ENCODE measurements around the gene SPX. TPM values are rescaled to one million over a fixed set of nuclear protein-coding genes. Genes with fewer than 3 reads are reported as not detected.

SPX gene
- total RNA-seq, 4 donors from 2014 or later: 0.15 to 1.2 (median 0.67) TPM

DNA sequence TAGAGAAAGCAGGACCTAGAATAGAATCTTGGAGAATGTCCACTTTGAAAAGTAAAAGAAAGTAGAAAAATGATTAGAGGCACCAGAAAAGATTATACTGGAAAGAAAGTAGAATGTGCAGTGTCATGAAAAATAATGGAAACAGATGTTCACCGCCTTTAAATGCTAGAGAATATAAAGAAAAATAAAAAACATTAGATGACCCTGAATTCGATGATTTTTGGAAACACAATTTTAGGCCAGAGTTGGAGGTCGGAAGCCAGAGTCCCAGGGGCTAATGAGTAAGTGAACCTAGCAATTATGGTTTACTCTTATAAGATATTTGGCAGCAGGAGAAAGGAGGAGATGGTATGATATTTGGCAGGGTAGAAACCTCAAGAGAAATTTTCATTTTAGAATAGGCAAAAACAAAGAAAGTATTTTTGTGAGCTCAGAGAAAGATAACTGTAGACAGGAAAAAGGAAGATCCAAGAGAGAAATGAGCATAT is 40.9 kb downstream of the SPX start:
- Histone ChIP-seq H3K27me3 (no peaks in the 10 kb centered on the region), H3K9me3 (no peaks in the 10 kb centered on the region), H3K4me1 (no peaks in the 10 kb centered on the region), H3K36me3 (no peaks in the 10 kb centered on the region), H3K4me3 (no peak overlapping the region), H3K27ac (no peak overlapping the region)
- TF ChIP-seq, protein P1, sequence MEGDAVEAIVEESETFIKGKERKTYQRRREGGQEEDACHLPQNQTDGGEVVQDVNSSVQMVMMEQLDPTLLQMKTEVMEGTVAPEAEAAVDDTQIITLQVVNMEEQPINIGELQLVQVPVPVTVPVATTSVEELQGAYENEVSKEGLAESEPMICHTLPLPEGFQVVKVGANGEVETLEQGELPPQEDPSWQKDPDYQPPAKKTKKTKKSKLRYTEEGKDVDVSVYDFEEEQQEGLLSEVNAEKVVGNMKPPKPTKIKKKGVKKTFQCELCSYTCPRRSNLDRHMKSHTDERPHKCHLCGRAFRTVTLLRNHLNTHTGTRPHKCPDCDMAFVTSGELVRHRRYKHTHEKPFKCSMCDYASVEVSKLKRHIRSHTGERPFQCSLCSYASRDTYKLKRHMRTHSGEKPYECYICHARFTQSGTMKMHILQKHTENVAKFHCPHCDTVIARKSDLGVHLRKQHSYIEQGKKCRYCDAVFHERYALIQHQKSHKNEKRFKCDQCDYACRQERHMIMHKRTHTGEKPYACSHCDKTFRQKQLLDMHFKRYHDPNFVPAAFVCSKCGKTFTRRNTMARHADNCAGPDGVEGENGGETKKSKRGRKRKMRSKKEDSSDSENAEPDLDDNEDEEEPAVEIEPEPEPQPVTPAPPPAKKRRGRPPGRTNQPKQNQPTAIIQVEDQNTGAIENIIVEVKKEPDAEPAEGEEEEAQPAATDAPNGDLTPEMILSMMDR (IDR thresholded peaks at IDR 0.05): no peak
- TF ChIP-seq EP300 (IDR thresholded peaks at IDR 0.05) (no peak), POLR2AphosphoS5 (IDR thresholded peaks at IDR 0.05) (no peak), POLR2A (IDR thresholded peaks at IDR 0.05) (no peak)
- WGBS, 2 donors (ENCODE audit: low coverage in 1 of 2): 81% methylated on average over 3 of the region's 3 CpGs; no CpG with 5 or more reads in 1 of the 2 donors
- no peak for ATAC-seq

DNA sequence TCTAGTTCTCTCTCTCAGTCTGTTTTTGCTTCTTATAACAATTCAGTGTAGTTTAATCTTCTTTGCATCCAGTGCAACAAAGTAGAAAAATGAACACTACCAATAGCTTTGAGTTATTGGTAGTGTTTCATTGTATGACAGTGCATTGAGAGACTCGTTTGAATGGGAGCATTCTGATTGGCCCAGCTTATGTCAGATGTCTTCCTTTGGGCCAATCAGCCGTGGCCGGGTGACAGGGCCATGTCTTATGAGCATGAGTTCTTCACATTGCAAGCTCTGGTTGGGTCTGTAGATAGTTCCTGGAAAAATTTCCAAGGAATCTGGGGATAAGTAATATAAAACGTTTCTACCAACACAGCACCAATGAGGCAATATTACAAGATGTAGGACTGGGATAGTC is 42.0 kb downstream of the SPX start:
- H3K27me3 ChIP-seq: no peaks in the 10 kb centered on the region
- no peak for ATAC-seq
- no peak overlapping the region for H3K27ac ChIP-seq
- no peaks in the 10 kb centered on the region for H3K9me3 ChIP-seq
- no peak for TF ChIP-seq POLR2AphosphoS5 (IDR thresholded peaks at IDR 0.05)
- TF ChIP-seq, protein P1 (IDR thresholded peaks at IDR 0.05): no peak
- no peak for TF ChIP-seq EP300 (IDR thresholded peaks at IDR 0.05)
- no peak for TF ChIP-seq POLR2A (IDR thresholded peaks at IDR 0.05)
- H3K36me3 ChIP-seq: no peaks in the 10 kb centered on the region
- no peaks in the 10 kb centered on the region for H3K4me1 ChIP-seq
- H3K4me3 ChIP-seq: no peak overlapping the region
- 97 to 100% methylated on average over 4 of the region's 4 CpGs for WGBS, 2 donors (ENCODE audit: low coverage in 1 of 2)

DNA sequence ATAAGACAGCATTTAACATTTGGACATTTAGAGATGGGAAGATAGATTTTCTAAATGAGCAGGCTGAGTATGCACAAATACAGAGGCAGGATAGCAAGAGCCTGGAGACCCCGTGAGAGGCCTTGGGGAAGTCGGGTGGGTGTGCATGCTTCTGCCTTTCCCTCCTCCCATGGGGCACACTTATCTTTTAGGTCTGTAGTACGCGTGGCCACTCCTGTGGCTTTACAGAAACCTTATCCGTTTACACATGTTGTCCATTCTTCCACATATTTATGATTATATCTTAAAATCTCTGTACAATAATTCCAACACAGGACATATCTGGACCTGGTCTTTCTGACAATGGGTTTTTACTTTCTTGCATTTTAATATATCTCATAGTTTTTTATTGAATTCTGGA is 45.0 kb downstream of the SPX start:
- TF ChIP-seq, protein P1 (IDR thresholded peaks at IDR 0.05): no peak
- TF ChIP-seq POLR2AphosphoS5 (IDR thresholded peaks at IDR 0.05) (no peak), EP300 (IDR thresholded peaks at IDR 0.05) (no peak), POLR2A (IDR thresholded peaks at IDR 0.05) (no peak)
- no peaks in the 10 kb centered on the region for H3K4me1 ChIP-seq
- ATAC-seq: no peak
- H3K27ac ChIP-seq: no peak overlapping the region
- H3K9me3 ChIP-seq: no peaks in the 10 kb centered on the region
- no peak overlapping the region for H3K4me3 ChIP-seq
- H3K36me3 ChIP-seq: no peaks in the 10 kb centered on the region
- H3K27me3 ChIP-seq: no peaks in the 10 kb centered on the region
- WGBS, 2 donors (ENCODE audit: low coverage in 1 of 2): 71 to 96% methylated on average over 5 of the region's 5 CpGs

DNA sequence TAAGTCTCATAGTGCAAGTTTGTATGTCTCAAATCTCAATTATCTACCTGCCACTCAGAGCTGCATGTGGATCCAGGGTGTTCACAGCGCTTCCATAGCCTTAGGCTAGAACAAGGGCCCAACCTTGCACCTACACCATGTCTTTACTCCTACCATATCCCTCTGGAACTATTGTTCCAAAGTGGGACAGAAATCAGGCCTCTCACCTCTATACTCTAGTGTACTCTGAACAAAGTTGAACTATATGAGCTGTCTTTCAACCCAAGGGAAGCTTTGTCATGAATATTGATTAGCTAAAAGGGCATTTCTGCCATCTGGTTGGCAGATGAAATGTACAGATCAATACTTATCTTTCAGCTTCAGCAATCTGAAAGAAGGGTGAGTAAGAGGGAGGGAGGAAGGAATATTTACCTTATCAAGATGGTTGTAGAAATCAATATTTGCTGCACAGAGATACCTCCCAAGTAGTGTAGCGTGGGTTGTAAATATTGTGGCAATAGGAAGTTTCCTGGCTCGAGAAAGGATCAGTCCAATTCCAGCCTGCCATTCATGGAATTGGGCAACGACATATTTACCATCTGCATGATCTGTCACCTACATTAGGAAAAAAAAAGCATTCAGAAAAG is 47.8 kb downstream of the SPX start:
- Histone ChIP-seq H3K9me3 (no peaks in the 10 kb centered on the region), H3K4me1 (no peaks in the 10 kb centered on the region), H3K27ac (no peak overlapping the region), H3K4me3 (no peak overlapping the region), H3K36me3 (no peaks in the 10 kb centered on the region), H3K27me3 (no peaks in the 10 kb centered on the region)
- no peak for ATAC-seq
- WGBS, 2 donors (ENCODE audit: low coverage in 1 of 2): 81 to 91% methylated on average over 4 of the region's 4 CpGs
- TF ChIP-seq POLR2A (IDR thresholded peaks at IDR 0.05): no peak
- TF ChIP-seq POLR2AphosphoS5 (IDR thresholded peaks at IDR 0.05): no peak
- no peak for TF ChIP-seq EP300 (IDR thresholded peaks at IDR 0.05)
- TF ChIP-seq, protein P1 (IDR thresholded peaks at IDR 0.05): no peak

DNA sequence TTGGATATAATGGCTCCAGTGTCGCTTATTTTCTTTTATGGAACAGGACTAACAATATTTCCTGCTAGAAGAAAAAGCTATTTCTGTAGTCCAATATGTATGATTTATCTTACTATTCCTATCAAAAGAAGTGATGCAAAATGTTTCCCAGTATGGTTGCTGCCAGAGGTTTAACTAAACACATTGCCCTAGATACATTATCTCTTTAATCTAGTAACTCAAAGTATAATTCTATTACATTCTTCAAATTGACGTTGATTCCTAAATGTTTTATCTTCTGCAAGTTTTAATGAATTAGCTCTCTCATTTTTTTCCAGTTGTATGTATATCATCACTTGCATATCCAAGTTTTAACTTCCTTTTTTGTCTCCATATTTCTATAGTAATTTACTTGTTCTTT is 50.3 kb downstream of the SPX start:
- H3K36me3 ChIP-seq: no peaks in the 10 kb centered on the region
- no peak for TF ChIP-seq EP300 (IDR thresholded peaks at IDR 0.05)
- TF ChIP-seq, protein P1 (IDR thresholded peaks at IDR 0.05): no peak
- no peak for TF ChIP-seq POLR2A (IDR thresholded peaks at IDR 0.05)
- H3K27me3 ChIP-seq: no peaks in the 10 kb centered on the region
- no peak overlapping the region for H3K27ac ChIP-seq
- WGBS, 2 donors (ENCODE audit: low coverage in 1 of 2): 72 to 78% methylated on average over 2 of the region's 2 CpGs
- H3K4me3 ChIP-seq: no peak overlapping the region
- no peaks in the 10 kb centered on the region for H3K9me3 ChIP-seq
- H3K4me1 ChIP-seq: no peaks in the 10 kb centered on the region
- no peak for ATAC-seq

Data from gastroesophageal sphincter (tissue), 4 donors.